Measurements from ENCODE around the gene STMN3. TPM values are rescaled to one million over a fixed set of nuclear protein-coding genes. Genes with fewer than 3 reads are reported as not detected.
"Not testable (repeated sequence)": the region's sequence is repeated elsewhere in the genome, so short reads cannot be mapped to it uniquely, and the experiment has no call there.

Gene STMN3
- total RNA-seq, 1 experiment from 2014 or later, result 15.8 TPM

- POLR2A ChIA-PET (ENCODE audit: unreplicated experiment), result interaction anchor here (0.6 kb wide), 1 partner anchor 97 kb away, joined by 14 read pairs; no protein-coding TSS in a partner anchor
- no peaks in the 10 kb centered on the region for H3K79me2 ChIP-seq (ENCODE audit: low read length)
- BruUV-seq (replicated peaks), result no TSS peak
- H3K27me3 ChIP-seq (ENCODE audit: low read length), result no peaks in the 10 kb centered on the region
- H3K4me3 ChIP-seq (ENCODE audit: low read length), result no peak overlapping the region
- DNase-seq, result no peak
- CTCF ChIA-PET, result no interaction called here
- no peaks in the 10 kb centered on the region for H3F3A ChIP-seq (ENCODE audit: low read length, unreplicated experiment)
- H4K20me1 ChIP-seq (ENCODE audit: low read length), result no peaks in the 10 kb centered on the region
- H2AFZ ChIP-seq (ENCODE audit: low read length), result no peak overlapping the region
- H3K9me3 ChIP-seq (ENCODE audit: low read length), result no peaks in the 10 kb centered on the region
- intact Hi-C loops (cut with micrococcal nuclease), result no loop called here
- ATAC-seq, result no peak
- H3K9me2 ChIP-seq (replicated peaks; ENCODE audit: low read length), result no peaks in the 10 kb centered on the region
- H3K4me1 ChIP-seq (ENCODE audit: insufficient read depth, low read length), result no peaks in the 10 kb centered on the region
- no peak overlapping the region for H3K9ac ChIP-seq (ENCODE audit: low read length)
- no peak overlapping the region for H3K27ac ChIP-seq (ENCODE audit: low read length)
- no peak for TF ChIP-seq EZH2 (IDR thresholded peaks at IDR 0.05; ENCODE audit: low read length, unreplicated experiment)
- TF ChIP-seq EZH2phosphoT487 (IDR thresholded peaks at IDR 0.05; ENCODE audit: borderline replicate concordance, low read length), result no peak
- no peak for TF ChIP-seq CTCF (conservative IDR thresholded peaks at IDR 0.05; ENCODE audit: low read depth, low read length)
- no peak overlapping the region for H3K4me2 ChIP-seq (ENCODE audit: low read length)
- H3K36me3 ChIP-seq (ENCODE audit: low read depth, low read length), result no peaks in the 10 kb centered on the region
These were observed 17.6 kb downstream of the STMN3 start for GRCh38 chr20:63635431-63636141.

- ChIA-PET CTCF (no interaction called here), POLR2A (ENCODE audit: unreplicated experiment) (no interaction called here)
- Histone ChIP-seq H3K4me3 (ENCODE audit: low read length) (no peak overlapping the region), H3F3A (ENCODE audit: low read length, unreplicated experiment) (no peaks in the 10 kb centered on the region), H3K4me2 (ENCODE audit: low read length) (no peak overlapping the region), H3K4me1 (ENCODE audit: insufficient read depth, low read length) (peaks cover 3% of the 10 kb centered on the region), H3K27ac (ENCODE audit: low read length) (no peak overlapping the region), H3K9me2 (replicated peaks; ENCODE audit: low read length) (no peaks in the 10 kb centered on the region), H3K27me3 (ENCODE audit: low read length) (no peaks in the 10 kb centered on the region), H3K9ac (ENCODE audit: low read length) (no peak overlapping the region), H3K79me2 (ENCODE audit: low read length) (peaks cover 3% of the 10 kb centered on the region), H4K20me1 (ENCODE audit: low read length) (no peaks in the 10 kb centered on the region), H2AFZ (ENCODE audit: low read length) (no peak overlapping the region), H3K9me3 (ENCODE audit: low read length) (no peaks in the 10 kb centered on the region), H3K36me3 (ENCODE audit: low read depth, low read length) (0 out of 2 replicates have a peak, but pooled peaks cover 2% of the 10 kb centered on the region)
- DNase-seq (no peak), ATAC-seq (no peak)
- BruUV-seq (replicated peaks), result no TSS peak
- intact Hi-C loops (cut with micrococcal nuclease), result no loop called here
- TF ChIP-seq EZH2 (IDR thresholded peaks at IDR 0.05; ENCODE audit: low read length, unreplicated experiment), result no peak
- TF ChIP-seq EZH2phosphoT487 (IDR thresholded peaks at IDR 0.05; ENCODE audit: borderline replicate concordance, low read length), result no peak
These were observed 19.5 kb downstream of the STMN3 start for GRCh38 chr20:63633732-63634131.

DNA sequence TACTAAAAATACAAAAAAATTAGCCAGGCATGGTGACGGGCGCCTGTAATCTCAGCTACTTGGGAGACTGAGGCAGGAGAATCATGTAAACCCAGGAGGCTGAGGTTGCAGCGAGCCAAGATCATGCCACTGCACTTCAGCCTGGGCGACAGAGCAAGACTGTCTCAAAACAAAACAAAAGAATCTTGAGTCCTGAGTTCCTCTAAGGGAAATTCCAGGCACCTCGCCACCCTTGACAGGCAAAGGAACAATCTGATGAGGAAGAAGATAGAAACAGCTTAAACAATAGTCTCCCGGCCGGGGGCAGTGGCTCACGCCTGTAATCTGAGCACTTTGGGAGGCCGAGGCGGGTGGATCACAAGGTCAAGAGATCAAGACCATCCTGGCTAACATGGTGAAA lies 21.8 kb downstream of the STMN3 start:
- H3K27ac ChIP-seq (ENCODE audit: low read length); H3K36me3 ChIP-seq (ENCODE audit: low read depth, low read length); H3K4me1 ChIP-seq (ENCODE audit: insufficient read depth, low read length); H3K9me2 ChIP-seq (replicated peaks; ENCODE audit: low read length); POLR2A ChIA-PET (ENCODE audit: unreplicated experiment); H4K20me1 ChIP-seq (ENCODE audit: low read length); H3K9ac ChIP-seq (ENCODE audit: low read length); BruUV-seq (replicated peaks); ATAC-seq; H3K4me2 ChIP-seq (ENCODE audit: low read length); H3K9me3 ChIP-seq (ENCODE audit: low read length); H3F3A ChIP-seq (ENCODE audit: low read length, unreplicated experiment); DNase-seq; H2AFZ ChIP-seq (ENCODE audit: low read length); H3K4me3 ChIP-seq (ENCODE audit: low read length); intact Hi-C loops (cut with micrococcal nuclease); H3K27me3 ChIP-seq (ENCODE audit: low read length): not testable (repeated sequence)
- H3K79me2 ChIP-seq (ENCODE audit: low read length), result peaks cover 20% of the 10 kb centered on the region
- CTCF ChIA-PET, result interaction anchor here (0.9 kb wide), 1 partner anchor 11 kb away, joined by 6 read pairs; no protein-coding TSS in a partner anchor

GRCh38 chr20:63630956-63631355 lies 22.3 kb downstream of the STMN3 start:
- H3K36me3 ChIP-seq (ENCODE audit: low read depth, low read length); H3F3A ChIP-seq (ENCODE audit: low read length, unreplicated experiment); H3K4me2 ChIP-seq (ENCODE audit: low read length); H3K9me3 ChIP-seq (ENCODE audit: low read length); CTCF ChIA-PET; BruUV-seq (replicated peaks); H3K4me3 ChIP-seq (ENCODE audit: low read length); POLR2A ChIA-PET (ENCODE audit: unreplicated experiment); H3K9ac ChIP-seq (ENCODE audit: low read length); H3K27me3 ChIP-seq (ENCODE audit: low read length); H3K9me2 ChIP-seq (replicated peaks; ENCODE audit: low read length); DNase-seq; H3K4me1 ChIP-seq (ENCODE audit: insufficient read depth, low read length); H3K27ac ChIP-seq (ENCODE audit: low read length); H2AFZ ChIP-seq (ENCODE audit: low read length); ATAC-seq; intact Hi-C loops (cut with micrococcal nuclease); H4K20me1 ChIP-seq (ENCODE audit: low read length): not testable (repeated sequence)
- H3K79me2 ChIP-seq (ENCODE audit: low read length), result peaks cover 24% of the 10 kb centered on the region

All from PC-3 (cell line).